Mammary epithelial cell (primary cell): ENCODE results near the gene ACTL6A.

ENCODE experiments used
- EZH2 ChIP-seq: IDR thresholded peaks from 2 replicates; pipeline ENCODE4 v1.6.1; 2012; ENCODE audit warnings: low read length, inconsistent platforms, borderline replicate concordance
- TF ChIP-seq, protein P1 (sequence below), 2 donors: IDR thresholded peaks in 1 of 2; conservative IDR thresholded peaks in 1 of 2; 2 replicates each; pipeline ENCODE4 v1.5.1; 2011 to 2012; ENCODE audit warnings: inconsistent platforms in 2 of 2, low read length in 2 of 2, mild to moderate bottlenecking in 2 of 2, control low read depth in 1 of 2, low read depth in 1 of 2; ENCODE audit not compliant: insufficient read depth in 1 of 2; ENCODE audit errors: extremely low read depth in 1 of 2

DNA sequence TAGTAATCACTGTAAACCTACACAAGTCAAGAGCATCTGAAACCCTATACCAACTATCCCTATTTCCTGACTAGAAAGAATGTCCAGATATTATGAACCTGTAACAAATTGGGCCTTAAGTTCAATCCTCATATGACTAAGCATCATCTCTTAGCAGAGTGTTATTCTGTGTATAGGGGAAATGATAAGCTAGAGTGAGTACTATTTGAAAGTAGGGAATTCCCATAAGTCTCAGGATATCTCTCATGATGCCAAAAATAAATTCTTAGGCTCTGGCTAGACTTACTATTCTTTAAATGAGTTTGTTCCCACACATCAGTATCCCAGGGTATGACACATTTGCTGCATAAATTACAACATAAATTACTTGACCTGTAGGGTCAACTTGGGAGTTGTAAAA is 26.4 kb downstream of the ACTL6A start:
- TF ChIP-seq, protein P1, sequence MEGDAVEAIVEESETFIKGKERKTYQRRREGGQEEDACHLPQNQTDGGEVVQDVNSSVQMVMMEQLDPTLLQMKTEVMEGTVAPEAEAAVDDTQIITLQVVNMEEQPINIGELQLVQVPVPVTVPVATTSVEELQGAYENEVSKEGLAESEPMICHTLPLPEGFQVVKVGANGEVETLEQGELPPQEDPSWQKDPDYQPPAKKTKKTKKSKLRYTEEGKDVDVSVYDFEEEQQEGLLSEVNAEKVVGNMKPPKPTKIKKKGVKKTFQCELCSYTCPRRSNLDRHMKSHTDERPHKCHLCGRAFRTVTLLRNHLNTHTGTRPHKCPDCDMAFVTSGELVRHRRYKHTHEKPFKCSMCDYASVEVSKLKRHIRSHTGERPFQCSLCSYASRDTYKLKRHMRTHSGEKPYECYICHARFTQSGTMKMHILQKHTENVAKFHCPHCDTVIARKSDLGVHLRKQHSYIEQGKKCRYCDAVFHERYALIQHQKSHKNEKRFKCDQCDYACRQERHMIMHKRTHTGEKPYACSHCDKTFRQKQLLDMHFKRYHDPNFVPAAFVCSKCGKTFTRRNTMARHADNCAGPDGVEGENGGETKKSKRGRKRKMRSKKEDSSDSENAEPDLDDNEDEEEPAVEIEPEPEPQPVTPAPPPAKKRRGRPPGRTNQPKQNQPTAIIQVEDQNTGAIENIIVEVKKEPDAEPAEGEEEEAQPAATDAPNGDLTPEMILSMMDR (conservative IDR thresholded peaks at IDR 0.05 in 1 of 2, IDR thresholded peaks at IDR 0.05 in 1 of 2; ENCODE audit: extremely low read depth in 1 of 2, insufficient read depth in 1 of 2, low read depth in 1 of 2, low read length in 2 of 2): no peak
- no peak for TF ChIP-seq EZH2
